ENCODE measurements around the gene OXLD1. TPM values are rescaled to one million over a fixed set of nuclear protein-coding genes. Genes with fewer than 3 reads are reported as not detected.

The OXLD1 gene
- total RNA-seq, 2 donors from 2014 or later = 49.1 to 58.8 TPM

DNA sequence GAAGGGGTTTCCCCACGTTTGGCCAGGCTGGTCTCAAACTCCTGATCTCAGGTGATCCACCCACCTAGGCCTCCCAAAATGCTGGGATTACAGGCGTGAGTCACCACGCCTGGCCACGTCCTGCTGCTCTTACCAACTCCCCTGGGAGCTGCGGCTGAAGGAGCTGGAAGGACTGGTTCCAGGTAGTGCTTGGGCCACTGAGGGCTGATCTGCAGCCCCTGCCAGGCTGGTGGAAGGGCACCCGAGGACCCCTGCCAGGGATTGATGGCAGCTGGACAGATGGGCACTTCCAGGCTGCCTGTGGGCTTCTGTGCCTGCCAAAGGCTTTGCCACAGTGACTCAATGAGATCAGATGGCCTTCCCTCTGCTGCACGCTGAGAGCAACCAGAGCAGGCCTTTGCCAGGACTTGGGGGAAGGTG lies 2.3 kb downstream of the OXLD1 start:
- Mint-ChIP-seq H3K27me3 (ENCODE audit: low read depth) (no peaks in the 10 kb centered on the region), H3K9me3 (no peaks in the 10 kb centered on the region), H3K4me1 (ENCODE audit: low read depth) (peaks cover 57% of the 10 kb centered on the region), H3K27ac (peak overlapping the region; percentile 46), H3K36me3 (ENCODE audit: insufficient read depth in 2 of 2) (peaks cover 4 to 12% of the 10 kb centered on the region in 2 donors), H3K4me3 (peak overlapping the region; percentile 18 to 96)
- DNase-seq (no peak), ATAC-seq (replicated peaks in 1 of 2) (no peak)

DNA sequence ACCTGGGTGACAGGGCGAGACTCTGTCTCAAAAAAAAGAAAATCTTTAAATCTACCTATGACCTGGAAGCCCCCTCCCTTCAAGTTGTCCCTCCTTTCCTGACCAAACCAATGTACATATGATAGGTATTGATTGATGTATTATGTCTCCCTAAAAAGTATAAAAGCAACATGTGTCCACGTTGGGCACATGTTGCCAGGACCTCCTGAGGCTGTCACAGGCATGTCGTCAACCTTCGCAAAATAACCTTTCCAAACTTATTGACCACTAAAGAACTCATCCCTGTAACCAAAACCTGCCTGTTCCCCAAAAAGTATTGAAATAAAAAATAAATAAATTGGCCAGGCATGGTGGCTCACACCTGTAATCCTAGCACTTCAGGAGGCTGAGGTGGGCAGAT lies 4.4 kb downstream of the OXLD1 start:
- H3K4me3 Mint-ChIP-seq = no peak overlapping the region
- H3K27ac Mint-ChIP-seq = no peak overlapping the region
- peaks cover 38% of the 10 kb centered on the region for H3K4me1 Mint-ChIP-seq (ENCODE audit: low read depth)
- DNase-seq (no peak), ATAC-seq (replicated peaks in 1 of 2) (no peak)
- no peaks in the 10 kb centered on the region for H3K27me3 Mint-ChIP-seq (ENCODE audit: low read depth)
- peaks cover 0 to 5% of the 10 kb centered on the region in 2 donors for H3K36me3 Mint-ChIP-seq (ENCODE audit: insufficient read depth in 2 of 2)
- H3K9me3 Mint-ChIP-seq = no peaks in the 10 kb centered on the region

GRCh38 chr17:81660441-81660840 lies 6.0 kb downstream of the OXLD1 start:
- no peaks in the 10 kb centered on the region for H3K9me3 Mint-ChIP-seq
- H3K27ac Mint-ChIP-seq = no peak overlapping the region

GRCh38 chr17:81659038-81659437 lies 7.4 kb downstream of the OXLD1 start:
- Mint-ChIP-seq H3K4me1 (ENCODE audit: low read depth) (peaks cover 19% of the 10 kb centered on the region), H3K27me3 (ENCODE audit: low read depth) (no peaks in the 10 kb centered on the region), H3K4me3 (no peak overlapping the region), H3K36me3 (ENCODE audit: insufficient read depth in 2 of 2) (no peaks in the 10 kb centered on the region), H3K9me3 (no peaks in the 10 kb centered on the region), H3K27ac (no peak overlapping the region)
- ATAC-seq (replicated peaks in 1 of 2) = no peak
- no peak for DNase-seq

More at GRCh38 chr17:81660441-81660840, 6.0 kb downstream of the OXLD1 start:
- no peak for ATAC-seq (replicated peaks in 1 of 2)
- peaks cover 29% of the 10 kb centered on the region for H3K4me1 Mint-ChIP-seq (ENCODE audit: low read depth)
- DNase-seq = no peak
- peaks cover 0 to 2% of the 10 kb centered on the region in 2 donors for H3K36me3 Mint-ChIP-seq (ENCODE audit: insufficient read depth in 2 of 2)
- no peaks in the 10 kb centered on the region for H3K27me3 Mint-ChIP-seq (ENCODE audit: low read depth)
- H3K4me3 Mint-ChIP-seq = no peak overlapping the region

DNA sequence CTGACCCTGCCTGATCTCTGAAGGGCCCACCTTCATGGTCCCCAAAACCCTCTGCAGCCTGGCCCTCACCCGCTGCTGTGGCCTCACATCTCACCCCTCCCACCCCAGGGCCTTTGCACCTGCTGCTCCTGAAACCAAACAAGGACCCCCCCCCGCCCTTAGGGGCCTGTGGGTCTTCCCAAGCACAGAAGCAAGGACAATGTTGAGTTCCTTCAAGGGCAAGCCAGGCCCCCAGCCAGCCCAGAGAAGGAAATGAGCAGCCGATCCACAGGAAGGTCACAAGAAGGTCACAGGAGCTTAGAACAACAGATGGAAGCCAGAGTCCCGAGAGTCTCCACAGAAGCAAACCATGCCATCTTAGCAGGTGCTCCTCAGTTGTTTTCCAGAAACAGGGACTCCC lies 9.6 kb downstream of the OXLD1 start:
- Mint-ChIP-seq H3K27ac (no peak overlapping the region), H3K27me3 (ENCODE audit: low read depth) (peaks cover 2% of the 10 kb centered on the region), H3K4me1 (ENCODE audit: low read depth) (peaks cover 18% of the 10 kb centered on the region), H3K4me3 (no peak overlapping the region), H3K9me3 (no peaks in the 10 kb centered on the region), H3K36me3 (ENCODE audit: insufficient read depth in 2 of 2) (no peaks in the 10 kb centered on the region)
- ATAC-seq (replicated peaks in 1 of 2) (no peak), DNase-seq (no peak)

DNA sequence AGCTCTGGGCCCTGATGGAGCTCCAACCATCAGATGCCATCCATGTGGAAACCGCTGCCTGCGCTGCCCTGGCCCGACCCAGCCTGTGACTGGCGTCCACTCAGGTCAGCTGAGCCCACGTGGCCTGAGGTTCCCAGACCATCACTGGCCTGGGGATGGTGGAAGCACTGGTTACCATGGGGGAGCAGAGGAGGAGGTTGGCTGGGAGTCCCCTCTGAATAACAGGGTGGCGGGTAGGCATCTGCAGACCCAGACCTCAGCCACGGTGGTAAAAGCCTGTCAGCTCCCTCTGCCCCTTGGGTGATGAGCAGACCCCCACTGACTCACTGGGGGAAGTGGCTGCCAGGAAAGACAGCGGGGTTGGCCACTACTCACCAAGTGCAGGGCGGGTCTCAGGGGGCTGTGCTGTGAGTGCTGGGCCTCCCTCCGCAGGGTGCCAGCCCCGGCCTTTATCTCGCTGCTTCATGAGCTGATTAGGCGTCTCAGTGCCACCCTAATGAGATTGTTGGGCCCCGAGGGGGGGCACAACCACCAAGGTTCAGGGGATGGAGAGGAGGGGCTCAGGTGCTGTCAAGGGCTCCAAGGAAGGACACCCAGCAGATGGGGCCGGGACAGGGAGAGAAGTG lies 10.2 kb downstream of the OXLD1 start, which contains the start of gene PDE6G:
Gene PDE6G (minus strand): TSS at position 425 of the 626 bp plus-strand sequence. CDS start 3,237 bp downstream, outside the sequence.
- Mint-ChIP-seq H3K4me1 (ENCODE audit: low read depth) (peaks cover 21% of the 10 kb centered on the region), H3K27me3 (ENCODE audit: low read depth) (peaks cover 6% of the 10 kb centered on the region), H3K4me3 (no peak within 1 kb of the TSS), H3K36me3 (ENCODE audit: insufficient read depth in 2 of 2) (no peaks in the 10 kb centered on the region), H3K27ac (no peak within 1 kb of the TSS), H3K9me3 (no peaks in the 10 kb centered on the region)
- ATAC-seq (replicated peaks in 1 of 2) (no peak), DNase-seq (no peak)

- H3K4me3 Mint-ChIP-seq = no peak overlapping the region
- peaks cover 6% of the 10 kb centered on the region for H3K27me3 Mint-ChIP-seq (ENCODE audit: low read depth)
- no peaks in the 10 kb centered on the region for H3K36me3 Mint-ChIP-seq (ENCODE audit: insufficient read depth in 2 of 2)
- peaks cover 21% of the 10 kb centered on the region for H3K4me1 Mint-ChIP-seq (ENCODE audit: low read depth)
- DNase-seq (no peak), ATAC-seq (replicated peaks in 1 of 2) (no peak)
- no peak overlapping the region for H3K27ac Mint-ChIP-seq
- H3K9me3 Mint-ChIP-seq = no peaks in the 10 kb centered on the region
Measured at GRCh38 chr17:81655378-81656117, 10.9 kb downstream of the OXLD1 start.

DNA sequence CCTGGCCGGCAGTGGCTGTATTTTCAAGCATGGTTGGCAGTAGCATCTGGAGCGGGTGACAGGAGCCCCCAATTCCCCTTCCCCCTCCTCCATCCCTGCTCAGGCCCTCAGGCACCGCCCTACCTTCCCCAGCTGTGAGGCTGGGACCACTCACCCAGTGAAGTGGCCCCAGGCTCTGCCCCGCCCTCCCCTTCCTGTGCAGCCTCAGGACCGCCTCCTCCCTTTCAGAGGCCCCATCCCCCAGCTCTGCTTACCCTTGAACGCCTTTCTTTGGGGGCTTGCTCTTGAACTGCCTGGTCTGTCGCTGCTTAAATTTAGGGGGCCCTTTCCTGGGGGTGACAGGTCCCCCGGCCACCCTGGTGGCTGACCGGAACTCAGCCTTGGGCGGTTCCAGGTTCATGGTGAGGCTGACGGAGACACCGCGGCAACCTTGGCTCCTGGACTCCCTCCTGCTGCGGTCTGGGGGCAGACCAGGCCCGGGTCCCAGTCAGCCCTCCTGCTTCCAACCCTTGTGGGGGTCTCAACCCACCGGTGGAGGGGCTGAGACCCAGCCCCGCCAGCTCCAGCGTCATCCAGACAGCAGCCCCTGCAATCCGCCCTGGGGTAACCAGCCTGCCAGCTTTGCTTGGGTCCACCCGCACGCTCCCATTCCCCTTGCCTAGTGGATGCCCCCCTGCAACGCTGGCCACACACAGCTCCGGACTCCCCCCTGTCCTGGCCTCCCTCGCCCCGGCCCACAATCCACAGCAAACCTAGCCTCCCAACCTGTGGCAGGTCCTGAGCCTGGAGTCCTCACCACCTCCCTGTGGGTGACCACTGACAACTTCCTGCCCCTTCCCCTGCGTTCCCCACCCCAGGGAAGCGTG lies 13.3 kb downstream of the OXLD1 start:
- no peaks in the 10 kb centered on the region for H3K36me3 Mint-ChIP-seq (ENCODE audit: insufficient read depth in 2 of 2)
- peak overlapping the region; percentile 74 to 83 for H3K4me3 Mint-ChIP-seq
- peak in 1 of 2 donors; percentile 49 for DNase-seq
- peaks cover 21% of the 10 kb centered on the region for H3K4me1 Mint-ChIP-seq (ENCODE audit: low read depth)
- peak; percentile 70 to 71 for ATAC-seq (replicated peaks in 1 of 2)
- no peaks in the 10 kb centered on the region for H3K9me3 Mint-ChIP-seq
- H3K27me3 Mint-ChIP-seq (ENCODE audit: low read depth) = peaks cover 6% of the 10 kb centered on the region
- no peak overlapping the region for H3K27ac Mint-ChIP-seq

DNA sequence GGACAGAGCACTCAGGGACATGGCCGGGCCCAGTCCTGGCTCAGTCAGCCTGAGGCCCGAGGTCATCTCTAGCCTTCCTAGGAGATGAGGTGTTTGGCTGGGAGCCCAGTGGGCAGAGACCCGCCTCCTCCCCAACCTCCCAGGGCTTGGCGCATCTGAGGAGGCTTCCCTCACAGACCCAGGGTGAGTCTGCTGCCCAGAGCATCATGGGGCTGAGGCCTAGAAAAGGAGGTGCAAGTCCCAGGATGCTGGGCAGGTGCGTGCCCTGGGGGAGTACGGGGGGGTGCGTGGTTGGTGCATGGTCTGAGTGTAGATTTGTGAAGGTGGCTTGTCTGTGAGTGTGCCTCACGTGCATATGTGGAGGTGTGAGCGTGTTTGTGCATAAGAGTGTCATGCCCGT lies 14.7 kb downstream of the OXLD1 start:
- Mint-ChIP-seq H3K27ac (no peak overlapping the region), H3K36me3 (ENCODE audit: insufficient read depth in 2 of 2) (no peaks in the 10 kb centered on the region), H3K9me3 (no peaks in the 10 kb centered on the region), H3K4me1 (ENCODE audit: low read depth) (peaks cover 21% of the 10 kb centered on the region), H3K4me3 (peak overlapping the region in 1 of 2 donors; percentile 34), H3K27me3 (ENCODE audit: low read depth) (peaks cover 12% of the 10 kb centered on the region)
- no peak for DNase-seq
- ATAC-seq (replicated peaks in 1 of 2) = no peak

- H3K27me3 Mint-ChIP-seq (ENCODE audit: low read depth) = peaks cover 12% of the 10 kb centered on the region
- DNase-seq = no peak
- no peak overlapping the region for H3K4me3 Mint-ChIP-seq
- H3K36me3 Mint-ChIP-seq (ENCODE audit: insufficient read depth in 2 of 2) = no peaks in the 10 kb centered on the region
- H3K9me3 Mint-ChIP-seq = no peaks in the 10 kb centered on the region
- H3K27ac Mint-ChIP-seq = no peak overlapping the region
- ATAC-seq (replicated peaks in 1 of 2) = no peak
- H3K4me1 Mint-ChIP-seq (ENCODE audit: low read depth) = peaks cover 21% of the 10 kb centered on the region
Measured at GRCh38 chr17:81650951-81651350, 15.5 kb downstream of the OXLD1 start.

- DNase-seq (no peak), ATAC-seq (replicated peaks in 1 of 2) (no peak)
- H3K4me1 Mint-ChIP-seq (ENCODE audit: low read depth) = peaks cover 14% of the 10 kb centered on the region
- H3K27me3 Mint-ChIP-seq (ENCODE audit: low read depth) = peaks cover 12% of the 10 kb centered on the region
- no peak overlapping the region for H3K4me3 Mint-ChIP-seq
- no peaks in the 10 kb centered on the region for H3K9me3 Mint-ChIP-seq
- no peak overlapping the region for H3K27ac Mint-ChIP-seq
- no peaks in the 10 kb centered on the region for H3K36me3 Mint-ChIP-seq (ENCODE audit: insufficient read depth in 2 of 2)
Measured at GRCh38 chr17:81648707-81649085, 17.7 kb downstream of the OXLD1 start.

- H3K36me3 Mint-ChIP-seq (ENCODE audit: insufficient read depth in 2 of 2) = no peaks in the 10 kb centered on the region
- H3K4me3 Mint-ChIP-seq = no peak overlapping the region
- ATAC-seq (replicated peaks in 1 of 2) (no peak), DNase-seq (no peak)
- H3K27ac Mint-ChIP-seq = no peak overlapping the region
- H3K27me3 Mint-ChIP-seq (ENCODE audit: low read depth) = peaks cover 12% of the 10 kb centered on the region
- H3K9me3 Mint-ChIP-seq = no peaks in the 10 kb centered on the region
- peaks cover 9% of the 10 kb centered on the region for H3K4me1 Mint-ChIP-seq (ENCODE audit: low read depth)
Measured at GRCh38 chr17:81648013-81648706, 18.2 kb downstream of the OXLD1 start.

All from activated T-cell treated with anti-CD3 and anti-CD28 coated beads, Interleukin-2, amount 50 U/mL, for 72 hours (primary cell).